ENCODE data around the gene PHF2. TPM values are rescaled to one million over a fixed set of nuclear protein-coding genes. Genes with fewer than 3 reads are reported as not detected.

The PHF2 gene
- total RNA-seq, 1 experiment from 2014 or later: 26.3 TPM

DNA sequence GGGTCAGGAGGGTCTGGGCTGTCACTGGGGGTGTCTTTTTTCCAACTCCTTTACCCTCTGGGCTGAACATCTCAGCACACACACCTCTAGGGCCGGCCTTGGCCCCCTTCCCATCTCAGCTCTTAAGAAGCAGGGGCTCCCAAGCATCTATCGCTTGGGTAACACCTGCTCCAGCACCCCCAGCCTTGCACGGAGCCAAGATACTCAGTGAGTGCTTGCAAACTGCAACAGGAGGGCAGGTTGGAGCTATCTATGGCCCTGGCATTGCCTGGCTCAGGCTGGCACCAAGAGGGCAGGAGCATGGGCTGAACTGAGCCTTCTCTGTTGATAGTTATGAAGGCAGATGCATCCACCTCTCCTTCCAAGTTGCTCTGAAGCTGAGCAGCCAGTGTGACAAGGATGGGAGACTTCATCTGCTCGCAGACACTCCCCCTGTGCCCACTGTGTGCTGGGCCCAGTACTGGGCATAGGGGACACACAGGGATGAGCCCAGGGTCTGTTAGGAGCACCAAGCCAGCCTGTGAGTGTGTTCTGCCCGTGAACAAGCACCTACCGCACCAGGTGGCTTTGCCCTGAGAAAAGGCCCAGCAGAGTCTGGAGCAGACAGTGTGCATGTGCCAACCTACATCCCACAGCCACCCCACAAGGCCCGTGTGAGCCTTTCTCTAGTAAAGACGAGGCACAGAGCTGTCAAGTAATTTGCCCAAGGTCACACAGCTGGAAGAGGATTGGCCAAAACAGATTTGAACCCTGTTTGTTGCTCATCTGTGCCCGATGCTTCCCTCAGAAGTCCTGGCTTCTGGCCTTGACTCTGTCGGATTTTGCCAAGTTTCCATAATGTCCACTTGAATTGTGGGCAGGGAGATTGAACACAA is 58.2 kb downstream of the PHF2 start:
- Histone ChIP-seq H3K4me3 (no peak overlapping the region), H3K9me2 (ENCODE audit: insufficient read depth) (no peaks in the 10 kb centered on the region), H3K4me2 (no peak overlapping the region), H3F3A (ENCODE audit: insufficient read depth, low read depth) (no peaks in the 10 kb centered on the region; the same call in 1 of the 2 replicates), H4K20me1 (ENCODE audit: insufficient read depth) (no peaks in the 10 kb centered on the region), H3K27me3 (ENCODE audit: insufficient read depth, low read depth) (no peaks in the 10 kb centered on the region), H3K79me2 (ENCODE audit: low read depth) (no peaks in the 10 kb centered on the region), H3K4me1 (replicated peaks; ENCODE audit: insufficient read depth) (no peaks in the 10 kb centered on the region), H2AFZ (no peak overlapping the region), H3K36me3 (ENCODE audit: low read depth) (no peaks in the 10 kb centered on the region), H3K27ac (no peak overlapping the region), H3K9me3 (ENCODE audit: insufficient read depth, low read depth) (no peaks in the 10 kb centered on the region)
- ChIA-PET POLR2A (ENCODE audit: unreplicated experiment) (no interaction called here), CTCF (no interaction called here)
- no peak for TF ChIP-seq EZH2 (IDR thresholded peaks at IDR 0.05; ENCODE audit: low read depth)
- TF ChIP-seq, protein P1, sequence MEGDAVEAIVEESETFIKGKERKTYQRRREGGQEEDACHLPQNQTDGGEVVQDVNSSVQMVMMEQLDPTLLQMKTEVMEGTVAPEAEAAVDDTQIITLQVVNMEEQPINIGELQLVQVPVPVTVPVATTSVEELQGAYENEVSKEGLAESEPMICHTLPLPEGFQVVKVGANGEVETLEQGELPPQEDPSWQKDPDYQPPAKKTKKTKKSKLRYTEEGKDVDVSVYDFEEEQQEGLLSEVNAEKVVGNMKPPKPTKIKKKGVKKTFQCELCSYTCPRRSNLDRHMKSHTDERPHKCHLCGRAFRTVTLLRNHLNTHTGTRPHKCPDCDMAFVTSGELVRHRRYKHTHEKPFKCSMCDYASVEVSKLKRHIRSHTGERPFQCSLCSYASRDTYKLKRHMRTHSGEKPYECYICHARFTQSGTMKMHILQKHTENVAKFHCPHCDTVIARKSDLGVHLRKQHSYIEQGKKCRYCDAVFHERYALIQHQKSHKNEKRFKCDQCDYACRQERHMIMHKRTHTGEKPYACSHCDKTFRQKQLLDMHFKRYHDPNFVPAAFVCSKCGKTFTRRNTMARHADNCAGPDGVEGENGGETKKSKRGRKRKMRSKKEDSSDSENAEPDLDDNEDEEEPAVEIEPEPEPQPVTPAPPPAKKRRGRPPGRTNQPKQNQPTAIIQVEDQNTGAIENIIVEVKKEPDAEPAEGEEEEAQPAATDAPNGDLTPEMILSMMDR (conservative IDR thresholded peaks at IDR 0.05): no peak
- no peak for DNase-seq
- BruUV-seq (replicated peaks): no TSS peak
- intact Hi-C loops (cut with micrococcal nuclease; ENCODE audit: unreplicated experiment): no loop called here

DNA sequence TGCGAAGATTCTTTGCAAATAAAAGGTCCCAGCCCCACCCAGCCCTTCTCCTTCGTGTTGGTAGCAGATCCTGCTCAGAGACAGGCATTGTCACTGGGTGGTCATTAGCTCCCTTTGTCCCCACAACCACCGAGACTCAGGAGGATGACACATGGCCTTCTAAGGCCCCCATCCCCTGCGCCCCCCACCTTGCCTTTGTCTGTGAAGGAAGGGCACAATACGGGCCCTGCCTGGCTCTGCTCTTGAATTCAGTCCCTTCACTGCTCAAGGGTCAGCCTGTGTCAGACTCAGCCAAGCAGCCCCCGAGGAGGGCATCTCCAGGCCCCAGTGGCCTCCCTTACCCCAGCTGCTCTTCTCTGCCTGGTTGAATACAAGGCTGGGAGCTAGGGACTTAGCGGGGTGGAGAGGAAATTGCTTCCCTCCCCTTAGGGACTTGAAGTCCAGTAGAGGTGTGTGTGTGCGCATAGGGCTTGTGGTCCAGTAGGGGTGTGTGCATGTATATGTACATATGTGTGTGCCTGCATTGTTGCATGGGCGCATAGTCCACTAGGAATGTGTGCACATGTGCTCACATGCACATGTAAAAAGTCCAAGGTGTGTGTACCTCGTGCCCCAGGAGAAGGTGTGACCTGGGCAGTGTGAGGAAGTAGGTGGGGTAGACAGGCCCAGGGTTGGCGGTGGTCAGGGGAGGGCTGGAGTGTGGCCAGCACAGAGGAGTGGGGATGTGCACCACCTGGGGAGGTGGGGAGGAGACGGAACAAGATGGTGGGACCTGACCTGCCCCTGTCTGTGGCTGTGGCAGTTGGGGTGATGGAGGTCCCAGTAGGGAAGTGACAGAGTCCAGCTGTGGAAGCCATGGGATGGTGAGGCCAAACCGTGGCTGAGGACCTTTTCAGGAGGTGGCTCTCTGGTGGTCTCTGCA is 59.1 kb downstream of the PHF2 start:
- Histone ChIP-seq H3F3A (ENCODE audit: insufficient read depth, low read depth) (no peaks in the 10 kb centered on the region; the same call in 1 of the 2 replicates), H3K9me3 (ENCODE audit: insufficient read depth, low read depth) (no peaks in the 10 kb centered on the region), H3K27me3 (ENCODE audit: insufficient read depth, low read depth) (no peaks in the 10 kb centered on the region), H3K4me3 (no peak overlapping the region), H3K27ac (no peak overlapping the region), H3K4me1 (replicated peaks; ENCODE audit: insufficient read depth) (no peaks in the 10 kb centered on the region), H2AFZ (no peak overlapping the region), H3K79me2 (ENCODE audit: low read depth) (no peaks in the 10 kb centered on the region), H3K9me2 (ENCODE audit: insufficient read depth) (no peaks in the 10 kb centered on the region), H4K20me1 (ENCODE audit: insufficient read depth) (no peaks in the 10 kb centered on the region; the same call in 1 of the 2 replicates), H3K36me3 (ENCODE audit: low read depth) (no peaks in the 10 kb centered on the region), H3K4me2 (no peak overlapping the region)
- BruUV-seq (replicated peaks): no TSS peak
- no peak for DNase-seq
- POLR2A ChIA-PET (ENCODE audit: unreplicated experiment): interaction anchor here (0.5 kb wide), 1 partner anchor 813 kb away, joined by 3 read pairs; no protein-coding TSS in a partner anchor
- CTCF ChIA-PET: no interaction called here
- intact Hi-C loops (cut with micrococcal nuclease; ENCODE audit: unreplicated experiment): no loop called here
- no peak for TF ChIP-seq EZH2 (IDR thresholded peaks at IDR 0.05; ENCODE audit: low read depth)
- TF ChIP-seq, protein P1 (conservative IDR thresholded peaks at IDR 0.05): no peak

DNA sequence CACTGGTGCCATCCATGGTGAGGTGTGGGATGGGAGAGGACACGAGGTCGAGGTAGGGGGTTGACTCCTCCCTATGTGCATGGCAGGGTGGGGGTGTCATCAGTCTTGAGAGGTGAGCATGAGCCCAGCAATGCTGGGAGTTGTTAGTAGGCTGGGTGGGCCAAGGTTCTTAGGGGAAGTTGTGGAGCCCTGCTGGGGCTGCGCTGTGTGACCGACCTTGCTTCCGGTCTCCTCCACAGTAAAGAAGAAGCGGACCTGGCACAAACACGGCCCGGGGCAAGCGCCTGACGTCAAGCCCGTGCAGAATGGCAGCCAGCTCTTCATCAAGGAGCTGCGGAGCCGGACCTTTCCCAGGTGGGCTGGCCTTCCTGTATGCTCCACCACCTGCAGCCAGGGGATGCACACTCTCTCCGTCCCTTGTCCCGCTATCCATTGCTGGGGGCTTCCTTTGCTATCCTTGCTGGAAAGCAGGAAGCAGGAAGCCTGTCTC is 59.8 kb downstream of the PHF2 start:
- Histone ChIP-seq H3F3A (ENCODE audit: insufficient read depth, low read depth) (no peaks in the 10 kb centered on the region; the same call in 1 of the 2 replicates), H3K27ac (no peak overlapping the region), H2AFZ (no peak overlapping the region), H4K20me1 (ENCODE audit: insufficient read depth) (no peaks in the 10 kb centered on the region; the same call in 1 of the 2 replicates), H3K9me2 (ENCODE audit: insufficient read depth) (no peaks in the 10 kb centered on the region), H3K36me3 (ENCODE audit: low read depth) (no peaks in the 10 kb centered on the region), H3K79me2 (ENCODE audit: low read depth) (no peaks in the 10 kb centered on the region), H3K4me1 (replicated peaks; ENCODE audit: insufficient read depth) (no peaks in the 10 kb centered on the region), H3K27me3 (ENCODE audit: insufficient read depth, low read depth) (no peaks in the 10 kb centered on the region), H3K9me3 (ENCODE audit: insufficient read depth, low read depth) (no peaks in the 10 kb centered on the region), H3K4me2 (no peak overlapping the region), H3K4me3 (no peak overlapping the region)
- intact Hi-C loops (cut with micrococcal nuclease; ENCODE audit: unreplicated experiment): no loop called here
- TF ChIP-seq EZH2 (IDR thresholded peaks at IDR 0.05; ENCODE audit: low read depth): no peak
- TF ChIP-seq, protein P1 (conservative IDR thresholded peaks at IDR 0.05): no peak
- no TSS peak for BruUV-seq (replicated peaks)
- CTCF ChIA-PET: no interaction called here
- DNase-seq: no peak
- POLR2A ChIA-PET (ENCODE audit: unreplicated experiment): interaction anchor here (0.5 kb wide), 1 partner anchor 814 kb away, joined by 3 read pairs; no protein-coding TSS in a partner anchor
